ENCODE results near the gene TEP1.

GRCh38 chr14:20438664-20439063 lies 25.4 kb upstream of the TEP1 start:
- TF ChIP-seq CTCF (IDR thresholded peaks at IDR 0.05) (no peak), ZFX (IDR thresholded peaks at IDR 0.05; ENCODE audit: borderline replicate concordance) (no peak)
